ENCODE measurements around the gene ABLIM2.

ABLIM2 gene

GRCh38 chr4:8171984-8172924, 13.6 kb upstream of the ABLIM2 start:
- Mint-ChIP-seq H3K4me1 (ENCODE audit: low read depth) (peaks cover 3% of the 10 kb centered on the region), H3K4me3 (no peak overlapping the region), H3K27ac (no peak overlapping the region), H3K27me3 (ENCODE audit: low read depth) (no peaks in the 10 kb centered on the region), H3K36me3 (ENCODE audit: low read depth) (no peaks in the 10 kb centered on the region), H3K9me3 (peaks cover 18% of the 10 kb centered on the region)

- Mint-ChIP-seq H3K36me3 (ENCODE audit: low read depth) (no peaks in the 10 kb centered on the region), H3K4me1 (ENCODE audit: low read depth) (no peaks in the 10 kb centered on the region), H3K27ac (no peak overlapping the region), H3K27me3 (ENCODE audit: low read depth) (no peaks in the 10 kb centered on the region), H3K4me3 (no peak overlapping the region), H3K9me3 (peaks cover 18% of the 10 kb centered on the region)
Observed at GRCh38 chr4:8171266-8171665, 12.7 kb upstream of the ABLIM2 start.

- Mint-ChIP-seq H3K36me3 (ENCODE audit: low read depth) (no peaks in the 10 kb centered on the region), H3K4me1 (ENCODE audit: low read depth) (no peaks in the 10 kb centered on the region), H3K9me3 (peaks cover 18% of the 10 kb centered on the region), H3K27ac (no peak overlapping the region), H3K27me3 (ENCODE audit: low read depth) (no peaks in the 10 kb centered on the region), H3K4me3 (no peak overlapping the region)
Observed at GRCh38 chr4:8170341-8170740, 11.7 kb upstream of the ABLIM2 start.

GRCh38 chr4:8169763-8170162, 11.2 kb upstream of the ABLIM2 start:
- no peak overlapping the region for H3K27ac Mint-ChIP-seq
- no peaks in the 10 kb centered on the region for H3K27me3 Mint-ChIP-seq (ENCODE audit: low read depth)
- H3K9me3 Mint-ChIP-seq: peaks cover 18% of the 10 kb centered on the region
- no peaks in the 10 kb centered on the region for H3K36me3 Mint-ChIP-seq (ENCODE audit: low read depth)
- H3K4me1 Mint-ChIP-seq (ENCODE audit: low read depth): no peaks in the 10 kb centered on the region
- no peak overlapping the region for H3K4me3 Mint-ChIP-seq

GRCh38 chr4:8168832-8169598, 10.4 kb upstream of the ABLIM2 start:
- no peaks in the 10 kb centered on the region for H3K36me3 Mint-ChIP-seq (ENCODE audit: low read depth)
- no peaks in the 10 kb centered on the region for H3K27me3 Mint-ChIP-seq (ENCODE audit: low read depth)
- H3K4me1 Mint-ChIP-seq (ENCODE audit: low read depth): no peaks in the 10 kb centered on the region
- peaks cover 18% of the 10 kb centered on the region for H3K9me3 Mint-ChIP-seq
- no peak overlapping the region for H3K27ac Mint-ChIP-seq
- no peak overlapping the region for H3K4me3 Mint-ChIP-seq

- Mint-ChIP-seq H3K27ac (no peak overlapping the region), H3K27me3 (ENCODE audit: low read depth) (no peaks in the 10 kb centered on the region), H3K36me3 (ENCODE audit: low read depth) (no peaks in the 10 kb centered on the region), H3K4me3 (no peak overlapping the region), H3K4me1 (ENCODE audit: low read depth) (no peaks in the 10 kb centered on the region), H3K9me3 (peaks cover 18% of the 10 kb centered on the region)
Observed at GRCh38 chr4:8168232-8168631, 9.6 kb upstream of the ABLIM2 start.

- no peak overlapping the region for H3K27ac Mint-ChIP-seq
- peaks cover 18% of the 10 kb centered on the region for H3K9me3 Mint-ChIP-seq
- H3K4me1 Mint-ChIP-seq (ENCODE audit: low read depth): no peaks in the 10 kb centered on the region
- no peaks in the 10 kb centered on the region for H3K27me3 Mint-ChIP-seq (ENCODE audit: low read depth)
- H3K4me3 Mint-ChIP-seq: no peak overlapping the region
- no peaks in the 10 kb centered on the region for H3K36me3 Mint-ChIP-seq (ENCODE audit: low read depth)
Observed at GRCh38 chr4:8167815-8168214, 9.2 kb upstream of the ABLIM2 start.

GRCh38 chr4:8167291-8167690, 8.7 kb upstream of the ABLIM2 start:
- Mint-ChIP-seq H3K4me1 (ENCODE audit: low read depth) (no peaks in the 10 kb centered on the region), H3K9me3 (peaks cover 18% of the 10 kb centered on the region), H3K27me3 (ENCODE audit: low read depth) (no peaks in the 10 kb centered on the region), H3K4me3 (no peak overlapping the region), H3K27ac (no peak overlapping the region), H3K36me3 (ENCODE audit: low read depth) (no peaks in the 10 kb centered on the region)

GRCh38 chr4:8165374-8165896, 6.8 kb upstream of the ABLIM2 start:
- H3K4me1 Mint-ChIP-seq (ENCODE audit: low read depth): no peaks in the 10 kb centered on the region
- H3K27ac Mint-ChIP-seq: no peak overlapping the region
- H3K4me3 Mint-ChIP-seq: no peak overlapping the region
- peaks cover 18% of the 10 kb centered on the region for H3K9me3 Mint-ChIP-seq
- no peaks in the 10 kb centered on the region for H3K36me3 Mint-ChIP-seq (ENCODE audit: low read depth)
- no peaks in the 10 kb centered on the region for H3K27me3 Mint-ChIP-seq (ENCODE audit: low read depth)

- no peak overlapping the region for H3K27ac Mint-ChIP-seq
- H3K9me3 Mint-ChIP-seq: peaks cover 18% of the 10 kb centered on the region
- H3K4me3 Mint-ChIP-seq: no peak overlapping the region
- H3K4me1 Mint-ChIP-seq (ENCODE audit: low read depth): peaks cover 3% of the 10 kb centered on the region
- no peaks in the 10 kb centered on the region for H3K36me3 Mint-ChIP-seq (ENCODE audit: low read depth)
- H3K27me3 Mint-ChIP-seq (ENCODE audit: low read depth): peaks cover 4% of the 10 kb centered on the region
Observed at GRCh38 chr4:8164687-8165086, 6.1 kb upstream of the ABLIM2 start.

- Mint-ChIP-seq H3K27me3 (ENCODE audit: low read depth) (peaks cover 7% of the 10 kb centered on the region), H3K36me3 (ENCODE audit: low read depth) (no peaks in the 10 kb centered on the region), H3K4me1 (ENCODE audit: low read depth) (peaks cover 7% of the 10 kb centered on the region), H3K4me3 (no peak overlapping the region), H3K9me3 (peaks cover 16% of the 10 kb centered on the region), H3K27ac (no peak overlapping the region)
Observed at GRCh38 chr4:8164194-8164565, 5.6 kb upstream of the ABLIM2 start.

GRCh38 chr4:8163436-8164193, 5.0 kb upstream of the ABLIM2 start:
- H3K9me3 Mint-ChIP-seq: peaks cover 14% of the 10 kb centered on the region
- H3K36me3 Mint-ChIP-seq (ENCODE audit: low read depth): peaks cover 3% of the 10 kb centered on the region
- H3K27ac Mint-ChIP-seq: no peak overlapping the region
- H3K4me1 Mint-ChIP-seq (ENCODE audit: low read depth): peaks cover 10% of the 10 kb centered on the region
- H3K4me3 Mint-ChIP-seq: no peak overlapping the region
- peaks cover 11% of the 10 kb centered on the region for H3K27me3 Mint-ChIP-seq (ENCODE audit: low read depth)

GRCh38 chr4:8163026-8163425, 4.4 kb upstream of the ABLIM2 start:
- Mint-ChIP-seq H3K27ac (no peak overlapping the region), H3K9me3 (peaks cover 8% of the 10 kb centered on the region), H3K4me1 (ENCODE audit: low read depth) (peaks cover 10% of the 10 kb centered on the region), H3K36me3 (ENCODE audit: low read depth) (peaks cover 3% of the 10 kb centered on the region), H3K4me3 (no peak overlapping the region), H3K27me3 (ENCODE audit: low read depth) (peaks cover 11% of the 10 kb centered on the region)

GRCh38 chr4:8162625-8163024, 4.0 kb upstream of the ABLIM2 start:
- Mint-ChIP-seq H3K36me3 (ENCODE audit: low read depth) (peaks cover 3% of the 10 kb centered on the region), H3K27me3 (ENCODE audit: low read depth) (peaks cover 12% of the 10 kb centered on the region), H3K27ac (no peak overlapping the region), H3K4me3 (no peak overlapping the region), H3K9me3 (peaks cover 4% of the 10 kb centered on the region), H3K4me1 (ENCODE audit: low read depth) (peaks cover 10% of the 10 kb centered on the region)
